Gastroesophageal sphincter (tissue), 3 donors: ENCODE results near the gene SEPTIN10.

Experiments
- CTCF ChIP-seq, 4 experiments: fragments of 200-600 bp in 2 of 4; fragments of 450-650 bp in 2 of 4; sonication (generic) in 1 of 4; IDR thresholded peaks; one replicate each; pipeline ENCODE4 v1.5.1; 2017 to 2019; ENCODE audit warnings: antibody characterized with exemption in 4 of 4, mild to moderate bottlenecking in 2 of 4, moderate library complexity in 2 of 4
- EP300 ChIP-seq: sonication (generic); formaldehyde crosslinking; IDR thresholded peaks from one replicate; pipeline ENCODE4 v1.6.1; 2017; ENCODE audit warnings: antibody characterized with exemption, mild to moderate bottlenecking
- POLR2A ChIP-seq, 2 donors: fragments of 450-650 bp; IDR thresholded peaks; one replicate each; pipeline ENCODE4 v1.6.1; 2017; ENCODE audit warnings: antibody characterized with exemption in 2 of 2, mild to moderate bottlenecking in 2 of 2, moderate library complexity in 1 of 2
- POLR2AphosphoS5 ChIP-seq: sonication (generic); formaldehyde crosslinking; IDR thresholded peaks from one replicate; pipeline ENCODE4 v1.6.1; 2017; ENCODE audit warnings: antibody characterized with exemption

DNA sequence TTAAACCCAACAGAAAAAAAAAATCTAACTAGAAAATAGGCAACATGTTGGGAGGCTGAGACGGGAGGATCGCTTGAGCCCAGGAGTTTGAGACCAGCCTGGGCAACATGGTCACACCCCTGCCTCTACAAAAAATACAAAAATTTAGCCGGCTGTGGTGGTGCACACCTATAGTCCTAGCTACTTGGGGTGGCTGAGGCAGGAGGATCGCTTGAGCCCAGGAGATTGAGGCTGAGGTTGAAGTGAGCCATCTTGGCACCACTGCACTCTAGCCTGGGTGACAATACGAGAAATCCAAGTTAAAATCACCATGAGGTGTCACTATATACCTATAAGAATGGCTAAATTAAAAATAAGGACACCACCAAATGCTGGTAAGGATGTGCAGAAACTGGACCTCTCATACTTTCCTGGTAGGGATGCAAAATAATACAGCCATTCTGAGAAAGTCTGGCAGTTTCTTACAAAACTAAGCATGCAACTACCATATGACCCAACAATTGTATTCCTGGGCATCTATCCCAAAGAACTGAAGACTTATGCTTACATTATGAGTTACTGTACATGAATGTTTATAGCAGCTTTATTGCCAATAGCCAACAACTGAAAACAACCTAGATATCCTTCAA, 2.2 kb downstream of the SEPTIN10 start:
- peak in 1 of 4 experiments; percentile 26 for TF ChIP-seq CTCF (IDR thresholded peaks at IDR 0.05)
- no peak for TF ChIP-seq POLR2A (IDR thresholded peaks at IDR 0.05)
- TF ChIP-seq EP300, result no peak
- peak; percentile 29 for TF ChIP-seq POLR2AphosphoS5
